ENCODE data around the gene MYLK3.

- no peak for TF ChIP-seq ZNF8 (CRISPR knock-in tag; IDR thresholded peaks at IDR 0.05)
- TF ChIP-seq PATZ1 (CRISPR knock-in tag; IDR thresholded peaks at IDR 0.05; ENCODE audit: borderline replicate concordance), result no peak
- TF ChIP-seq ARNTL (CRISPR knock-in tag; IDR thresholded peaks at IDR 0.05; ENCODE audit: borderline replicate concordance, low read depth), result no peak
- TF ChIP-seq SNAI2 (CRISPR knock-in tag; IDR thresholded peaks at IDR 0.05), result no peak
- no peak for TF ChIP-seq CSDC2 (CRISPR knock-in tag; IDR thresholded peaks at IDR 0.05)
- no peak for TF ChIP-seq ISL1 (CRISPR knock-in tag; IDR thresholded peaks at IDR 0.05)
- no peak for TF ChIP-seq TSHZ2 (CRISPR knock-in tag; IDR thresholded peaks at IDR 0.05)
- TF ChIP-seq GLIS3 (CRISPR knock-in tag; IDR thresholded peaks at IDR 0.05), result no peak
- no peak for TF ChIP-seq ZNF70 (CRISPR knock-in tag; IDR thresholded peaks at IDR 0.05)
- no peak for TF ChIP-seq BACH2 (CRISPR knock-in tag; IDR thresholded peaks at IDR 0.05; ENCODE audit: borderline replicate concordance)
- no peak for TF ChIP-seq TOX (CRISPR knock-in tag; IDR thresholded peaks at IDR 0.05; ENCODE audit: borderline replicate concordance)
Observed at GRCh38 chr16:46714797-46715591, 33.1 kb downstream of the MYLK3 start.

All from SK-N-SH treated with all-trans-retinoic acid at 6 μM for 48 hours (cell line).